IPS DF 4.7 (cell line): ENCODE results near the gene PSAP.
"Not testable (repeated sequence)": the region's sequence is repeated elsewhere in the genome, so short reads cannot be mapped to it uniquely, and the experiment has no call there.

ENCODE experiments used
- DNase-seq: peaks from one replicate; pipeline ENCODE4 v3.0.0-alpha.2; 2013; ENCODE audit warnings: low spot score; ENCODE audit errors: extremely low read depth

The PSAP gene

GRCh38 chr10:71874680-71875354, 23.8 kb upstream of the PSAP start:
- not testable (repeated sequence) for DNase-seq

- no peak for DNase-seq
Observed at GRCh38 chr10:71873582-71874211, 22.6 kb upstream of the PSAP start.

- DNase-seq: not testable (repeated sequence)
Observed at GRCh38 chr10:71869601-71870000, 18.6 kb upstream of the PSAP start.

- DNase-seq: no peak
Observed at GRCh38 chr10:71868192-71868697, 17.2 kb upstream of the PSAP start.

GRCh38 chr10:71865561-71866041, 14.6 kb upstream of the PSAP start:
- no peak for DNase-seq

GRCh38 chr10:71864911-71865361, 13.9 kb upstream of the PSAP start:
- no peak for DNase-seq

- DNase-seq: no peak
Observed at GRCh38 chr10:71863203-71863602, 12.2 kb upstream of the PSAP start.

GRCh38 chr10:71860243-71861029, 9.4 kb upstream of the PSAP start:
- no peak for DNase-seq

- no peak for DNase-seq
Observed at GRCh38 chr10:71857934-71858890, 7.2 kb upstream of the PSAP start.

GRCh38 chr10:71856619-71857018, 5.6 kb upstream of the PSAP start:
- no peak for DNase-seq

GRCh38 chr10:71854031-71854430, 3.0 kb upstream of the PSAP start:
- no peak for DNase-seq

- no peak for DNase-seq
Observed at GRCh38 chr10:71852355-71852937, 1.4 kb upstream of the PSAP start.

- not testable (repeated sequence) for DNase-seq
Observed at GRCh38 chr10:71851465-71852095, 529 bp upstream of the PSAP start.

GRCh38 chr10:71850021-71850742, 869 bp downstream of the PSAP start:
- no peak for DNase-seq

- no peak for DNase-seq
Observed at GRCh38 chr10:71849461-71849908, 1.6 kb downstream of the PSAP start.

- DNase-seq: no peak
Observed at GRCh38 chr10:71848325-71849275, 2.5 kb downstream of the PSAP start.

GRCh38 chr10:71847418-71847817, 3.6 kb downstream of the PSAP start:
- DNase-seq: no peak

GRCh38 chr10:71846816-71847215, 4.2 kb downstream of the PSAP start:
- DNase-seq: no peak
